Hepatocyte (in vitro differentiated cells): ENCODE measurements around the gene FLCN.

ENCODE experiments used
- EZH2 ChIP-seq: fragments of 200-600 bp; sonication (generic); IDR thresholded peaks from 2 replicates; pipeline ENCODE4 v1.6.1; 2016; ENCODE audit warnings: antibody characterized with exemption, mild to moderate bottlenecking, borderline replicate concordance
- TF ChIP-seq, protein P1 (sequence below): fragments of 200-600 bp; sonication (generic); IDR thresholded peaks from 2 replicates; pipeline ENCODE4 v1.5.1; 2016; ENCODE audit warnings: antibody characterized with exemption, mild to moderate bottlenecking; ENCODE audit not compliant: poor library complexity

GRCh38 chr17:17177176-17177575 is 59.8 kb downstream of the FLCN start:
- TF ChIP-seq, protein P1, sequence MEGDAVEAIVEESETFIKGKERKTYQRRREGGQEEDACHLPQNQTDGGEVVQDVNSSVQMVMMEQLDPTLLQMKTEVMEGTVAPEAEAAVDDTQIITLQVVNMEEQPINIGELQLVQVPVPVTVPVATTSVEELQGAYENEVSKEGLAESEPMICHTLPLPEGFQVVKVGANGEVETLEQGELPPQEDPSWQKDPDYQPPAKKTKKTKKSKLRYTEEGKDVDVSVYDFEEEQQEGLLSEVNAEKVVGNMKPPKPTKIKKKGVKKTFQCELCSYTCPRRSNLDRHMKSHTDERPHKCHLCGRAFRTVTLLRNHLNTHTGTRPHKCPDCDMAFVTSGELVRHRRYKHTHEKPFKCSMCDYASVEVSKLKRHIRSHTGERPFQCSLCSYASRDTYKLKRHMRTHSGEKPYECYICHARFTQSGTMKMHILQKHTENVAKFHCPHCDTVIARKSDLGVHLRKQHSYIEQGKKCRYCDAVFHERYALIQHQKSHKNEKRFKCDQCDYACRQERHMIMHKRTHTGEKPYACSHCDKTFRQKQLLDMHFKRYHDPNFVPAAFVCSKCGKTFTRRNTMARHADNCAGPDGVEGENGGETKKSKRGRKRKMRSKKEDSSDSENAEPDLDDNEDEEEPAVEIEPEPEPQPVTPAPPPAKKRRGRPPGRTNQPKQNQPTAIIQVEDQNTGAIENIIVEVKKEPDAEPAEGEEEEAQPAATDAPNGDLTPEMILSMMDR, result no peak
- no peak for TF ChIP-seq EZH2
